H9 (cell line): ENCODE results near the gene AP1S3. TPM values are rescaled to one million over a fixed set of nuclear protein-coding genes. Genes with fewer than 3 reads are reported as not detected.

ENCODE experiments used
- DNase-seq: peaks from one replicate; pipeline ENCODE4 v3.0.0-alpha.2; 2017
- H2AFZ ChIP-seq: one replicate; pipeline ENCODE4 v1.6.1; 2013; ENCODE audit warnings: mild to moderate bottlenecking, low read length, control low read depth, moderate library complexity
- H2AK5ac ChIP-seq: 2 replicates; pipeline ENCODE4 v1.6.1; 2013; ENCODE audit warnings: low read length, control low read depth, mixed read lengths; ENCODE audit not compliant: insufficient read length
- H2BK120ac ChIP-seq: one replicate; pipeline ENCODE4 v1.6.1; 2013; ENCODE audit warnings: low read depth, mild to moderate bottlenecking, low read length, control low read depth, inconsistent platforms; ENCODE audit not compliant: poor library complexity, severe bottlenecking
- H2BK12ac ChIP-seq: 2 replicates; pipeline ENCODE4 v1.6.1; 2013; ENCODE audit warnings: low read length, control low read depth, mixed read lengths, low read depth; ENCODE audit not compliant: insufficient read length
- H2BK15ac ChIP-seq: 2 replicates; pipeline ENCODE4 v1.6.1; 2013; ENCODE audit warnings: low read depth, low read length, control low read depth
- H2BK20ac ChIP-seq: one replicate; pipeline ENCODE4 v1.6.1; 2013; ENCODE audit warnings: low read depth, mild to moderate bottlenecking, low read length, control low read depth, inconsistent platforms; ENCODE audit not compliant: poor library complexity, severe bottlenecking
- H2BK5ac ChIP-seq: 2 replicates; pipeline ENCODE4 v1.6.1; 2013; ENCODE audit warnings: low read length, control low read depth, mixed read lengths; ENCODE audit not compliant: insufficient read length
- H3K14ac ChIP-seq: 2 replicates; pipeline ENCODE4 v1.6.1; 2013; ENCODE audit warnings: low read length, control low read depth; ENCODE audit not compliant: insufficient read depth
- H3K18ac ChIP-seq: 2 replicates; pipeline ENCODE4 v1.6.1; 2013; ENCODE audit warnings: low read depth, mild to moderate bottlenecking, mixed read lengths, low read length, control low read depth; ENCODE audit not compliant: insufficient read length
- H3K23ac ChIP-seq: 2 replicates; pipeline ENCODE4 v1.6.1; 2013; ENCODE audit warnings: low read length, control low read depth, mixed read lengths, low read depth; ENCODE audit not compliant: insufficient read length
- H3K23me2 ChIP-seq: 2 replicates; pipeline ENCODE4 v1.6.1; 2013; ENCODE audit warnings: low read depth, mild to moderate bottlenecking, mixed read lengths, low read length, control low read depth; ENCODE audit not compliant: insufficient read length, poor library complexity, severe bottlenecking
- H3K27ac ChIP-seq: 2 replicates; pipeline ENCODE4 v1.5.1; 2013; ENCODE audit warnings: low read length, control low read depth, mixed read lengths, low read depth; ENCODE audit not compliant: insufficient read length
- H3K27me3 ChIP-seq: 2 replicates; pipeline ENCODE4 v1.6.1; 2013; ENCODE audit warnings: low read length, control low read depth, inconsistent platforms; ENCODE audit not compliant: insufficient read depth
- H3K4ac ChIP-seq: 2 replicates; pipeline ENCODE4 v1.6.1; 2013; ENCODE audit warnings: low read depth, mild to moderate bottlenecking, control low read depth, inconsistent platforms, low read length, moderate library complexity
- H3K4me1 ChIP-seq: 2 replicates; pipeline ENCODE4 v1.6.1; 2013; ENCODE audit warnings: low read length, control low read depth, inconsistent platforms; ENCODE audit not compliant: insufficient read depth
- H3K4me2 ChIP-seq: 2 replicates; pipeline ENCODE4 v1.6.1; 2013; ENCODE audit warnings: low read length, control low read depth, mixed read lengths; ENCODE audit not compliant: insufficient read length, insufficient read depth
- H3K56ac ChIP-seq: 2 replicates; pipeline ENCODE4 v1.6.1; 2013; ENCODE audit warnings: low read depth, mild to moderate bottlenecking, mixed read lengths, low read length, control low read depth; ENCODE audit not compliant: insufficient read length
- H3K79me1 ChIP-seq: 2 replicates; pipeline ENCODE4 v1.6.1; 2013; ENCODE audit warnings: low read depth, mild to moderate bottlenecking, moderate library complexity, low read length, control low read depth, inconsistent platforms; ENCODE audit not compliant: insufficient read depth, poor library complexity, severe bottlenecking
- H3K79me2 ChIP-seq: 2 replicates; pipeline ENCODE4 v1.6.1; 2013; ENCODE audit warnings: low read length, control low read depth, inconsistent platforms; ENCODE audit not compliant: insufficient read depth
- H3K9ac ChIP-seq: 2 replicates; pipeline ENCODE4 v1.6.1; 2013; ENCODE audit warnings: low read length, control low read depth, mixed read lengths; ENCODE audit not compliant: insufficient read length; ENCODE audit errors: extremely low read depth
- H3K9me3 ChIP-seq: one replicate; pipeline ENCODE4 v1.6.1; 2013; ENCODE audit warnings: low read depth, low read length, inconsistent platforms; ENCODE audit not compliant: control insufficient read depth
- H3T11ph ChIP-seq: one replicate; pipeline ENCODE4 v1.6.1; 2013; ENCODE audit warnings: mild to moderate bottlenecking, low read length, control low read depth, inconsistent platforms
- H4K20me1 ChIP-seq: one replicate; pipeline ENCODE4 v1.6.1; 2013; ENCODE audit not compliant: control insufficient read depth, insufficient read length, insufficient read depth
- H4K5ac ChIP-seq: 2 replicates; pipeline ENCODE4 v1.6.1; 2013; ENCODE audit warnings: low read depth, mild to moderate bottlenecking, mixed read lengths, low read length, control low read depth; ENCODE audit not compliant: insufficient read length
- H4K8ac ChIP-seq: replicated peaks from 2 replicates; pipeline ENCODE4 v1.6.1; 2013; ENCODE audit warnings: low read length, control low read depth, mixed read lengths, low read depth; ENCODE audit not compliant: insufficient read length
- H4K91ac ChIP-seq: 2 replicates; pipeline ENCODE4 v1.6.1; 2013; ENCODE audit warnings: low read depth, mild to moderate bottlenecking, moderate library complexity, mixed read lengths, low read length, control low read depth; ENCODE audit not compliant: insufficient read length
- H3K27ac Mint-ChIP-seq, 3 experiments: 2 replicates in 2 of 3; 3 replicates in 1 of 3; pipeline ENCODE4 v1.8.0; 2020 to 2021; ENCODE audit warnings: mixed read lengths in 3 of 3, mild to moderate bottlenecking in 1 of 3, moderate library complexity in 1 of 3
- H3K27me3 Mint-ChIP-seq: 2 replicates; pipeline ENCODE4 v1.8.0; 2021; ENCODE audit warnings: low read depth, mild to moderate bottlenecking, moderate library complexity, mixed read lengths
- H3K36me3 Mint-ChIP-seq, 3 experiments: 2 replicates in 2 of 3; 3 replicates in 1 of 3; pipeline ENCODE4 v1.8.0; 2020 to 2021; ENCODE audit warnings: low read depth in 3 of 3, mixed read lengths in 3 of 3; ENCODE audit not compliant: insufficient read depth in 1 of 3
- H3K4me1 Mint-ChIP-seq, 2 experiments: 2 replicates each; pipeline ENCODE4 v1.8.0; 2020; ENCODE audit warnings: mixed read lengths in 2 of 2
- H3K4me3 Mint-ChIP-seq, 2 experiments: 2 replicates in 1 of 2; 3 replicates in 1 of 2; pipeline ENCODE4 v1.8.0; 2020 to 2021; ENCODE audit warnings: mild to moderate bottlenecking in 2 of 2, mixed read lengths in 2 of 2, moderate library complexity in 1 of 2
- H3K9me3 Mint-ChIP-seq, 2 experiments: 2 replicates in 1 of 2; 3 replicates in 1 of 2; pipeline ENCODE4 v1.8.0; 2020; ENCODE audit warnings: mild to moderate bottlenecking in 2 of 2, mixed read lengths in 2 of 2, moderate library complexity in 1 of 2
- CTCF ChIP-seq: fragments of 200-600 bp; sonication (generic); conservative IDR thresholded peaks from 3 replicates; pipeline ENCODE4 v1.8.0; 2021; ENCODE audit warnings: antibody characterized with exemption, mild to moderate bottlenecking
- WGBS: extraction: QIAGEN DNeasy Blood & Tissue Kit; methylation state at CpG from one replicate; pipeline ENCODE4 v1.1.7; 2013; ENCODE audit warnings: missing lambda C conversion rate, low lambda C conversion rate, mixed read lengths; ENCODE audit not compliant: insufficient read length; ENCODE audit errors: extremely low coverage; 5-methylcytosine and 5-hydroxymethylcytosine counted together
- total RNA-seq: library from RNA; stranded (reverse); gene quantifications from 2 replicates; pipeline ENCODE4 v1.2.1, GENCODE V29; 2021

Gene AP1S3
- total RNA-seq, 1 experiment from 2014 or later: 8.7 TPM

- no peak overlapping the region for H3K23ac ChIP-seq
- no peak overlapping the region for H2BK12ac ChIP-seq
- H3K4me1 ChIP-seq: peaks cover 2% of the 10 kb centered on the region; the same call in 1 of the 2 replicates
- no peaks in the 10 kb centered on the region for H3K9me3 ChIP-seq
- no peak overlapping the region for H3K18ac ChIP-seq
- no peak overlapping the region for H3K27ac ChIP-seq
- H3K79me1 ChIP-seq: peaks cover 3% of the 10 kb centered on the region
- TF ChIP-seq CTCF: no peak
- no peak overlapping the region for H3T11ph ChIP-seq
- no peaks in the 10 kb centered on the region for H3K27me3 Mint-ChIP-seq
- H3K79me2 ChIP-seq: no peaks in the 10 kb centered on the region
- no CpG with 5 or more reads among the region's 5 CpGs for WGBS
- H3K27ac Mint-ChIP-seq: no peak overlapping the region
- H3K4me1 Mint-ChIP-seq: no peaks in the 10 kb centered on the region
- H3K14ac ChIP-seq: no peak overlapping the region
- no peak overlapping the region for H2AFZ ChIP-seq
- H3K4me2 ChIP-seq: no peak overlapping the region
- H3K23me2 ChIP-seq: no peaks in the 10 kb centered on the region
- H4K5ac ChIP-seq: no peak overlapping the region
- no peak overlapping the region for H2BK120ac ChIP-seq
- no peak overlapping the region for H3K9ac ChIP-seq
- H3K9me3 Mint-ChIP-seq: no peaks in the 10 kb centered on the region
- H3K27me3 ChIP-seq: no peaks in the 10 kb centered on the region
- no peak overlapping the region for H2AK5ac ChIP-seq
- no peak overlapping the region for H2BK5ac ChIP-seq
- no peaks in the 10 kb centered on the region for H4K20me1 ChIP-seq
- no peak overlapping the region for H2BK15ac ChIP-seq
- H3K56ac ChIP-seq: no peak overlapping the region
- H3K4me3 Mint-ChIP-seq: no peak overlapping the region
- no peak overlapping the region for H4K91ac ChIP-seq
- H3K4ac ChIP-seq: no peak overlapping the region
- H2BK20ac ChIP-seq: no peak overlapping the region
- no peak for DNase-seq
- H3K36me3 Mint-ChIP-seq: no peaks in the 10 kb centered on the region; a peak in 1 of 7 replicates
- H4K8ac ChIP-seq: no peak overlapping the region
Measured at GRCh38 chr2:223801736-223802135, 35.6 kb downstream of the AP1S3 start.
